A549 (cell line): Measurements from ENCODE around the gene MAGI2.

Source experiments
- CEBPB ChIP-seq, 2 experiments: fragments of >200 bp in 1 of 2; sonication (Bioruptor Twin) in 1 of 2; formaldehyde crosslinking in 1 of 2; IDR thresholded peaks; 2 replicates each; pipeline ENCODE4 v1.6.1; 2012 to 2016
- CHD2 ChIP-seq: fragments of 150-350 bp; IDR thresholded peaks from 2 replicates; pipeline ENCODE4 v1.6.1; 2014; ENCODE audit warnings: low read length; ENCODE audit not compliant: partially characterized antibody
- EP300 ChIP-seq, 2 experiments: fragments of >200 bp; sonication (Bioruptor Twin); formaldehyde crosslinking; IDR thresholded peaks; 2 replicates in 1 of 2; 3 replicates in 1 of 2; pipeline ENCODE4 v1.6.1; 2016 to 2017
- KDM1A ChIP-seq: fragments of 200-600 bp; sonication (generic); IDR thresholded peaks from 2 replicates; pipeline ENCODE4 v1.6.1; 2016; ENCODE audit warnings: low read depth, mild to moderate bottlenecking
- POLR2A ChIP-seq: IDR thresholded peaks from 2 replicates; pipeline ENCODE4 v1.6.1; 2012; ENCODE audit warnings: mild to moderate bottlenecking, low read length
- RAD21 ChIP-seq, 2 experiments: fragments of >200 bp in 1 of 2; sonication (Bioruptor Twin) in 1 of 2; formaldehyde crosslinking in 1 of 2; IDR thresholded peaks in 1 of 2; conservative IDR thresholded peaks in 1 of 2; 2 replicates in 1 of 2; 3 replicates in 1 of 2; pipeline ENCODE4 v1.6.1; 2012 to 2018; ENCODE audit warnings: inconsistent platforms in 1 of 2
- RCOR1 ChIP-seq: fragments of 150-350 bp; IDR thresholded peaks from 2 replicates; pipeline ENCODE4 v1.6.1; 2014; ENCODE audit warnings: antibody characterized with exemption, low read length, low read depth
- SMC3 ChIP-seq: fragments of >200 bp; sonication (Bioruptor Twin); formaldehyde crosslinking; IDR thresholded peaks from 3 replicates; pipeline ENCODE4 v1.6.1; 2018; ENCODE audit warnings: inconsistent platforms
- SREBF2 ChIP-seq: fragments of 450-650 bp; IDR thresholded peaks from 2 replicates; pipeline ENCODE4 v1.6.1; 2014; ENCODE audit warnings: mild to moderate bottlenecking, moderate library complexity
- TF ChIP-seq, protein P1 (sequence below): fragments of >200 bp; sonication (Bioruptor Twin); formaldehyde crosslinking; IDR thresholded peaks from 3 replicates; pipeline ENCODE4 v1.5.1; 2016
- TF ChIP-seq, protein P2 (sequence below): fragments of >200 bp; sonication (Bioruptor Twin); formaldehyde crosslinking; IDR thresholded peaks from 3 replicates; pipeline ENCODE4 v1.6.1; 2016
- TF ChIP-seq, protein P3 (sequence below): fragments of 200-600 bp; sonication (generic); IDR thresholded peaks from 2 replicates; pipeline ENCODE4 v1.6.1; 2016; ENCODE audit warnings: antibody characterized with exemption, mild to moderate bottlenecking, moderate library complexity
- TF ChIP-seq, protein P4 (sequence below): fragments of 150-350 bp; IDR thresholded peaks from 2 replicates; pipeline ENCODE4 v1.6.1; 2014; ENCODE audit warnings: low read depth, mild to moderate bottlenecking, low read length

DNA sequence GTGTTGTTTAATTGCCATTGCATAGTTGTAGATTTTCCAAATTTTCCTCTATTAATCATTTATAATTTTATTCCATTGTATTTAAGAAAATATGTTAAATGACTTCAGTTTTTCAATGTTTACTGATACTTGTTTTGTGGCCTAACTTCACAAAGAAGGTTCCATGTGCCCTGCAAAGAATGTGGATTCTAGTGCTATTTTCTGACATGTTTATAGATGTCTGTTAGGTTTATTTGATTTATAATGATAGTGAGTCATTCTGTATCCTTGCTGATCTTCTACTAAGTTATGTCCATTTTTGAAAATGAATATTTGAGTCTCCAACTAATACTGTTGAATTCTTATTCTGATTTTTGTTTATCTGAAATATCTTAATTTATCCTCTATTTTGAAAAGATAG is 369.0 kb downstream of the MAGI2 start:
- TF ChIP-seq, protein P1, sequence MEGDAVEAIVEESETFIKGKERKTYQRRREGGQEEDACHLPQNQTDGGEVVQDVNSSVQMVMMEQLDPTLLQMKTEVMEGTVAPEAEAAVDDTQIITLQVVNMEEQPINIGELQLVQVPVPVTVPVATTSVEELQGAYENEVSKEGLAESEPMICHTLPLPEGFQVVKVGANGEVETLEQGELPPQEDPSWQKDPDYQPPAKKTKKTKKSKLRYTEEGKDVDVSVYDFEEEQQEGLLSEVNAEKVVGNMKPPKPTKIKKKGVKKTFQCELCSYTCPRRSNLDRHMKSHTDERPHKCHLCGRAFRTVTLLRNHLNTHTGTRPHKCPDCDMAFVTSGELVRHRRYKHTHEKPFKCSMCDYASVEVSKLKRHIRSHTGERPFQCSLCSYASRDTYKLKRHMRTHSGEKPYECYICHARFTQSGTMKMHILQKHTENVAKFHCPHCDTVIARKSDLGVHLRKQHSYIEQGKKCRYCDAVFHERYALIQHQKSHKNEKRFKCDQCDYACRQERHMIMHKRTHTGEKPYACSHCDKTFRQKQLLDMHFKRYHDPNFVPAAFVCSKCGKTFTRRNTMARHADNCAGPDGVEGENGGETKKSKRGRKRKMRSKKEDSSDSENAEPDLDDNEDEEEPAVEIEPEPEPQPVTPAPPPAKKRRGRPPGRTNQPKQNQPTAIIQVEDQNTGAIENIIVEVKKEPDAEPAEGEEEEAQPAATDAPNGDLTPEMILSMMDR, result no peak
- TF ChIP-seq POLR2A, result no peak
- TF ChIP-seq, protein P2, sequence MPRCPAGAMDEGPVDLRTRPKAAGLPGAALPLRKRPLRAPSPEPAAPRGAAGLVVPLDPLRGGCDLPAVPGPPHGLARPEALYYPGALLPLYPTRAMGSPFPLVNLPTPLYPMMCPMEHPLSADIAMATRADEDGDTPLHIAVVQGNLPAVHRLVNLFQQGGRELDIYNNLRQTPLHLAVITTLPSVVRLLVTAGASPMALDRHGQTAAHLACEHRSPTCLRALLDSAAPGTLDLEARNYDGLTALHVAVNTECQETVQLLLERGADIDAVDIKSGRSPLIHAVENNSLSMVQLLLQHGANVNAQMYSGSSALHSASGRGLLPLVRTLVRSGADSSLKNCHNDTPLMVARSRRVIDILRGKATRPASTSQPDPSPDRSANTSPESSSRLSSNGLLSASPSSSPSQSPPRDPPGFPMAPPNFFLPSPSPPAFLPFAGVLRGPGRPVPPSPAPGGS, result no peak
- TF ChIP-seq CEBPB (IDR thresholded peaks at IDR 0.05), result no peak
- no peak for TF ChIP-seq CHD2
- TF ChIP-seq SMC3, result no peak
- TF ChIP-seq, protein P3, sequence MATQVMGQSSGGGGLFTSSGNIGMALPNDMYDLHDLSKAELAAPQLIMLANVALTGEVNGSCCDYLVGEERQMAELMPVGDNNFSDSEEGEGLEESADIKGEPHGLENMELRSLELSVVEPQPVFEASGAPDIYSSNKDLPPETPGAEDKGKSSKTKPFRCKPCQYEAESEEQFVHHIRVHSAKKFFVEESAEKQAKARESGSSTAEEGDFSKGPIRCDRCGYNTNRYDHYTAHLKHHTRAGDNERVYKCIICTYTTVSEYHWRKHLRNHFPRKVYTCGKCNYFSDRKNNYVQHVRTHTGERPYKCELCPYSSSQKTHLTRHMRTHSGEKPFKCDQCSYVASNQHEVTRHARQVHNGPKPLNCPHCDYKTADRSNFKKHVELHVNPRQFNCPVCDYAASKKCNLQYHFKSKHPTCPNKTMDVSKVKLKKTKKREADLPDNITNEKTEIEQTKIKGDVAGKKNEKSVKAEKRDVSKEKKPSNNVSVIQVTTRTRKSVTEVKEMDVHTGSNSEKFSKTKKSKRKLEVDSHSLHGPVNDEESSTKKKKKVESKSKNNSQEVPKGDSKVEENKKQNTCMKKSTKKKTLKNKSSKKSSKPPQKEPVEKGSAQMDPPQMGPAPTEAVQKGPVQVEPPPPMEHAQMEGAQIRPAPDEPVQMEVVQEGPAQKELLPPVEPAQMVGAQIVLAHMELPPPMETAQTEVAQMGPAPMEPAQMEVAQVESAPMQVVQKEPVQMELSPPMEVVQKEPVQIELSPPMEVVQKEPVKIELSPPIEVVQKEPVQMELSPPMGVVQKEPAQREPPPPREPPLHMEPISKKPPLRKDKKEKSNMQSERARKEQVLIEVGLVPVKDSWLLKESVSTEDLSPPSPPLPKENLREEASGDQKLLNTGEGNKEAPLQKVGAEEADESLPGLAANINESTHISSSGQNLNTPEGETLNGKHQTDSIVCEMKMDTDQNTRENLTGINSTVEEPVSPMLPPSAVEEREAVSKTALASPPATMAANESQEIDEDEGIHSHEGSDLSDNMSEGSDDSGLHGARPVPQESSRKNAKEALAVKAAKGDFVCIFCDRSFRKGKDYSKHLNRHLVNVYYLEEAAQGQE, result no peak
- no peak for TF ChIP-seq SREBF2
- TF ChIP-seq KDM1A, result no peak
- no peak for TF ChIP-seq RCOR1
- no peak for TF ChIP-seq EP300 (IDR thresholded peaks at IDR 0.05)
- TF ChIP-seq RAD21 (conservative IDR thresholded peaks at IDR 0.05 in 1 of 2, IDR thresholded peaks at IDR 0.05 in 1 of 2), result no peak
- TF ChIP-seq, protein P4, sequence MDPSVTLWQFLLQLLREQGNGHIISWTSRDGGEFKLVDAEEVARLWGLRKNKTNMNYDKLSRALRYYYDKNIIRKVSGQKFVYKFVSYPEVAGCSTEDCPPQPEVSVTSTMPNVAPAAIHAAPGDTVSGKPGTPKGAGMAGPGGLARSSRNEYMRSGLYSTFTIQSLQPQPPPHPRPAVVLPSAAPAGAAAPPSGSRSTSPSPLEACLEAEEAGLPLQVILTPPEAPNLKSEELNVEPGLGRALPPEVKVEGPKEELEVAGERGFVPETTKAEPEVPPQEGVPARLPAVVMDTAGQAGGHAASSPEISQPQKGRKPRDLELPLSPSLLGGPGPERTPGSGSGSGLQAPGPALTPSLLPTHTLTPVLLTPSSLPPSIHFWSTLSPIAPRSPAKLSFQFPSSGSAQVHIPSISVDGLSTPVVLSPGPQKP, result no peak
